ENCODE data around the gene NDUFA3. TPM values are rescaled to one million over a fixed set of nuclear protein-coding genes. Genes with fewer than 3 reads are reported as not detected.

The NDUFA3 gene
- 126 to 135 TPM (median 135 TPM) in 3 replicates for total RNA-seq

GRCh38 chr19:54102421-54103169 lies at the start of gene NDUFA3:
TSS of gene NDUFA3 (plus strand) at chr19:54102855. CDS start at chr19:54102879, 24 bp downstream.
- H3K36me3 Mint-ChIP-seq, result peaks cover 15% of the 10 kb centered on the region
- peak within 1 kb of the TSS; percentile 99 for H3K4me3 Mint-ChIP-seq
- peak; percentile 96 to 97 for DNase-seq (ENCODE audit: low spot score in 2 of 2, unreplicated experiment in 2 of 2)
- H3K9me3 Mint-ChIP-seq, result no peaks in the 10 kb centered on the region
- H3K27me3 Mint-ChIP-seq (ENCODE audit: low read depth), result peaks cover 6% of the 10 kb centered on the region
- H3K4me1 Mint-ChIP-seq, result peaks cover 9% of the 10 kb centered on the region
- TF ChIP-seq, protein P1, sequence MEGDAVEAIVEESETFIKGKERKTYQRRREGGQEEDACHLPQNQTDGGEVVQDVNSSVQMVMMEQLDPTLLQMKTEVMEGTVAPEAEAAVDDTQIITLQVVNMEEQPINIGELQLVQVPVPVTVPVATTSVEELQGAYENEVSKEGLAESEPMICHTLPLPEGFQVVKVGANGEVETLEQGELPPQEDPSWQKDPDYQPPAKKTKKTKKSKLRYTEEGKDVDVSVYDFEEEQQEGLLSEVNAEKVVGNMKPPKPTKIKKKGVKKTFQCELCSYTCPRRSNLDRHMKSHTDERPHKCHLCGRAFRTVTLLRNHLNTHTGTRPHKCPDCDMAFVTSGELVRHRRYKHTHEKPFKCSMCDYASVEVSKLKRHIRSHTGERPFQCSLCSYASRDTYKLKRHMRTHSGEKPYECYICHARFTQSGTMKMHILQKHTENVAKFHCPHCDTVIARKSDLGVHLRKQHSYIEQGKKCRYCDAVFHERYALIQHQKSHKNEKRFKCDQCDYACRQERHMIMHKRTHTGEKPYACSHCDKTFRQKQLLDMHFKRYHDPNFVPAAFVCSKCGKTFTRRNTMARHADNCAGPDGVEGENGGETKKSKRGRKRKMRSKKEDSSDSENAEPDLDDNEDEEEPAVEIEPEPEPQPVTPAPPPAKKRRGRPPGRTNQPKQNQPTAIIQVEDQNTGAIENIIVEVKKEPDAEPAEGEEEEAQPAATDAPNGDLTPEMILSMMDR (IDR thresholded peaks at IDR 0.05; ENCODE audit: unreplicated experiment), result no peak
- H3K27ac Mint-ChIP-seq, result peak within 1 kb of the TSS; percentile 90

GRCh38 chr19:54062643-54063042 lies 40.0 kb upstream of the NDUFA3 start:
- H3K4me3 Mint-ChIP-seq, result no peak overlapping the region
- H3K27ac Mint-ChIP-seq, result no peak overlapping the region
- TF ChIP-seq, protein P1 (IDR thresholded peaks at IDR 0.05; ENCODE audit: unreplicated experiment), result no peak
- no peaks in the 10 kb centered on the region for H3K36me3 Mint-ChIP-seq
- H3K4me1 Mint-ChIP-seq, result no peaks in the 10 kb centered on the region
- H3K27me3 Mint-ChIP-seq (ENCODE audit: low read depth), result peaks cover 6% of the 10 kb centered on the region
- no peak for DNase-seq (ENCODE audit: low spot score in 2 of 2, unreplicated experiment in 2 of 2)
- H3K9me3 Mint-ChIP-seq, result peaks cover 3% of the 10 kb centered on the region

DNA sequence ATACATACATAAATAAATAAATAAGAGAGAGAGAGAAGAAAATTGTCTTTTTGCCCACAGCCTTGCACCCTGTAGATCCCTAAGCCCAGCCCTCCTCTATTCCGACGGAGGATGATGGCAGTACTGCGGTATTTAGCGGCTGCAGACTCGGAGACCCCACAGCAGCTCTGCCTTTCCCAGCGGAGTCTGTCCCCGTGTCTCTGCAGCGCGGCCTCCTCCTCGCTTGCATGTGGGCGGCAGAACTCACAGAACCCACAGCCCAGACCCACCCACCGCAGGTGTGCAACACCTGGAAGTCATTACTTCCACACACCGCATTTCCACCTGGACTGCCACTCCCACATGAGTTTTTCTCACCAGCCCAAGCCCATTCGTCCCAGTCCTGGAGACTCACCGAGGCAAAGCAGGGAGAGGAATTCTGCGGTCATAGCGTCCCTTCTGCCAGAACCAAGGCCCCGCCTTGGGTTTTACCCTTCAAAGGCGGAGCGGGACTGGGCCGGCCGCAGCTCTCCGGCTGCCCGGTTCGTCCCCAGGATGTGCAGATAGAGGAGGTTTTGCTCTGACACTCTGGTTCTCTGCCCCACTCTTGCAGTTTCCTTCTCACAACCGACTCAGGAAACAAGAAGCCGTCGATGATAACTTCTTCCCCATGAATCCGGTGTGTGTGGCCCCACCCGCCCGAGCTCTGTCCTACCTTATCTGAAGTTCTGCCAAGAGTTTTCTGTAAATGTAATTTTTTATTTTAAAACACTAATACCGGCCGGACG lies 39.1 kb upstream of the NDUFA3 start, which contains the start of gene VSTM1:
Gene VSTM1, minus strand, starts transcription at position 548 of the 767 bp plus-strand sequence. Its CDS starts 120 bp downstream, at position 428.
- peaks cover 10% of the 10 kb centered on the region for H3K27me3 Mint-ChIP-seq (ENCODE audit: low read depth)
- H3K4me3 Mint-ChIP-seq, result no peak within 1 kb of the TSS
- H3K9me3 Mint-ChIP-seq, result peaks cover 3% of the 10 kb centered on the region
- H3K36me3 Mint-ChIP-seq, result no peaks in the 10 kb centered on the region
- H3K4me1 Mint-ChIP-seq, result no peaks in the 10 kb centered on the region
- TF ChIP-seq, protein P1 (IDR thresholded peaks at IDR 0.05; ENCODE audit: unreplicated experiment), result no peak
- DNase-seq (ENCODE audit: low spot score in 2 of 2, unreplicated experiment in 2 of 2), result no peak
- H3K27ac Mint-ChIP-seq, result no peak within 1 kb of the TSS

- TF ChIP-seq, protein P1 (IDR thresholded peaks at IDR 0.05; ENCODE audit: unreplicated experiment), result no peak
- no peaks in the 10 kb centered on the region for H3K36me3 Mint-ChIP-seq
- no peak overlapping the region for H3K4me3 Mint-ChIP-seq
- DNase-seq (ENCODE audit: low spot score in 2 of 2, unreplicated experiment in 2 of 2), result no peak
- H3K27me3 Mint-ChIP-seq (ENCODE audit: low read depth), result peaks cover 18% of the 10 kb centered on the region
- no peaks in the 10 kb centered on the region for H3K4me1 Mint-ChIP-seq
- H3K27ac Mint-ChIP-seq, result no peak overlapping the region
- peaks cover 12% of the 10 kb centered on the region for H3K9me3 Mint-ChIP-seq
These were observed 33.2 kb upstream of the NDUFA3 start for GRCh38 chr19:54069470-54069869.

DNA sequence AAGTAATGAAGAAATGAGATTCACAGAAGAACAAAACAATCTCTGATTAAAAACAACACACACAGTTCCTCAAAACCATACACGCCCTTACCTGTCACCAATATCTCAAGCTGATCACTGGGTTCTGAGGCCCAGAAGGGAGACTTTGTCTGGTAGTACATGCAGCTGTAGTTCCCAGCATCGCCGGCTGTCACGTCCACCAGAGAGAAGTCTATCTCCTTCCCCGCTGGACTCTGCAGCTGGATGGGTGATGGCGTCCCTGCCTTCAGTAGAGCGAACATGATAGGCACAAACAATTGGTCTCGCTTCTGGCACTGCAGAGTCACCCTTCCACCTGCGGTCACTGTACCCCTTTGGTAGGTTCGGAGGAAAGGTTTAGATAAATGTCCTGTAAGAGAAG lies 28.8 kb upstream of the NDUFA3 start:
- no peak for DNase-seq (ENCODE audit: low spot score in 2 of 2, unreplicated experiment in 2 of 2)
- TF ChIP-seq, protein P1 (IDR thresholded peaks at IDR 0.05; ENCODE audit: unreplicated experiment), result no peak
- no peaks in the 10 kb centered on the region for H3K4me1 Mint-ChIP-seq
- no peak overlapping the region for H3K4me3 Mint-ChIP-seq
- H3K36me3 Mint-ChIP-seq, result no peaks in the 10 kb centered on the region
- H3K9me3 Mint-ChIP-seq, result peaks cover 9% of the 10 kb centered on the region
- no peak overlapping the region for H3K27ac Mint-ChIP-seq
- peaks cover 12% of the 10 kb centered on the region for H3K27me3 Mint-ChIP-seq (ENCODE audit: low read depth)
